Vagina (tissue), 2 donors: Measurements from ENCODE around the gene CSRNP2.
"Not testable (repeated sequence)": the region's sequence is repeated elsewhere in the genome, so short reads cannot be mapped to it uniquely, and the experiment has no call there.

Experiments
- POLR2A ChIP-seq, 2 donors: fragments of 450-650 bp; IDR thresholded peaks; one replicate each; pipeline ENCODE4 v1.6.1; 2017; ENCODE audit warnings: antibody characterized with exemption in 2 of 2, mild to moderate bottlenecking in 2 of 2, moderate library complexity in 2 of 2
- POLR2AphosphoS5 ChIP-seq, 2 donors: sonication (generic); formaldehyde crosslinking; IDR thresholded peaks; one replicate each; pipeline ENCODE4 v1.9.0; 2017; ENCODE audit warnings: antibody characterized with exemption in 2 of 2, mild to moderate bottlenecking in 2 of 2, low read depth in 1 of 2; ENCODE audit not compliant: insufficient read depth in 1 of 2
- TF ChIP-seq, protein P1 (sequence below), 3 experiments: fragments of 450-650 bp in 2 of 3; fragments of 200-600 bp in 1 of 3; sonication (generic) in 1 of 3; IDR thresholded peaks; one replicate each; pipeline ENCODE4 v1.5.1; 2017 to 2019; ENCODE audit warnings: antibody characterized with exemption in 3 of 3, mild to moderate bottlenecking in 2 of 3, moderate library complexity in 2 of 3

DNA sequence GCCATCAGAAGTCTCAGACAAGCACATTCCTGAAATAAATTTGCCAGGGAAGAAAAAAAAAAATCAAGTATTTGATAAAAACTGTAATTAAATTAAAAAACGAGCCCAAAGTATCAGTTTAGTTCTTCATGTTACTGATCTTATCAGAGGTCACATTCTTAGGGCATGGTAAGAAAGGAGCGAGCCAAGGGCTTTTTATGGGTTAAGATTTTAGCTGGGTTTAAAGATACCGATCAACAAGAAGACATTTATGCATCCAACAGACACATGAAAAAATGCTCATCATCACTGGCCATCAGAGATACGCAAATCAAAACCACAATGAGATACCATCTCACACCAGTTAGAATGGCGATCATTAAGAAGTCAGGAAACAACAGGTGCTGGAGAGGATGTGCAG lies 5.0 kb downstream of the CSRNP2 start:
- TF ChIP-seq, protein P1, sequence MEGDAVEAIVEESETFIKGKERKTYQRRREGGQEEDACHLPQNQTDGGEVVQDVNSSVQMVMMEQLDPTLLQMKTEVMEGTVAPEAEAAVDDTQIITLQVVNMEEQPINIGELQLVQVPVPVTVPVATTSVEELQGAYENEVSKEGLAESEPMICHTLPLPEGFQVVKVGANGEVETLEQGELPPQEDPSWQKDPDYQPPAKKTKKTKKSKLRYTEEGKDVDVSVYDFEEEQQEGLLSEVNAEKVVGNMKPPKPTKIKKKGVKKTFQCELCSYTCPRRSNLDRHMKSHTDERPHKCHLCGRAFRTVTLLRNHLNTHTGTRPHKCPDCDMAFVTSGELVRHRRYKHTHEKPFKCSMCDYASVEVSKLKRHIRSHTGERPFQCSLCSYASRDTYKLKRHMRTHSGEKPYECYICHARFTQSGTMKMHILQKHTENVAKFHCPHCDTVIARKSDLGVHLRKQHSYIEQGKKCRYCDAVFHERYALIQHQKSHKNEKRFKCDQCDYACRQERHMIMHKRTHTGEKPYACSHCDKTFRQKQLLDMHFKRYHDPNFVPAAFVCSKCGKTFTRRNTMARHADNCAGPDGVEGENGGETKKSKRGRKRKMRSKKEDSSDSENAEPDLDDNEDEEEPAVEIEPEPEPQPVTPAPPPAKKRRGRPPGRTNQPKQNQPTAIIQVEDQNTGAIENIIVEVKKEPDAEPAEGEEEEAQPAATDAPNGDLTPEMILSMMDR (IDR thresholded peaks at IDR 0.05): not testable (repeated sequence)
- not testable (repeated sequence) for TF ChIP-seq POLR2AphosphoS5 (IDR thresholded peaks at IDR 0.05; ENCODE audit: insufficient read depth in 1 of 2, low read depth in 1 of 2); POLR2A (IDR thresholded peaks at IDR 0.05)
